ENCODE results near the gene NBPF14.
"Not testable (repeated sequence)": the region's sequence is repeated elsewhere in the genome, so short reads cannot be mapped to it uniquely, and the experiment has no call there.

The NBPF14 gene

GRCh38 chr1:148595911-148596310 lies at the start of gene NBPF14:
NBPF14 (minus strand) TSS chr1:148596011; CDS start chr1:148595717, 294 bp downstream.
- DNase-seq = not testable (repeated sequence)

- not testable (repeated sequence) for DNase-seq
These were observed 29.6 kb upstream of the NBPF14 start for GRCh38 chr1:148625451-148625850.

- DNase-seq = not testable (repeated sequence)
These were observed 22.4 kb upstream of the NBPF14 start for GRCh38 chr1:148618216-148618615.

GRCh38 chr1:148605266-148605665 lies 9.5 kb upstream of the NBPF14 start:
- not testable (repeated sequence) for DNase-seq

- not testable (repeated sequence) for DNase-seq
These were observed 451 bp downstream of the NBPF14 start for GRCh38 chr1:148595360-148595759.

GRCh38 chr1:148591098-148591497 lies 4.7 kb downstream of the NBPF14 start:
- DNase-seq = not testable (repeated sequence)

GRCh38 chr1:148532158-148532557 lies 63.7 kb downstream of the NBPF14 start:
- DNase-seq = not testable (repeated sequence)

- not testable (repeated sequence) for DNase-seq
These were observed 66.7 kb downstream of the NBPF14 start for GRCh38 chr1:148529101-148529567.

- not testable (repeated sequence) for DNase-seq
These were observed 67.2 kb downstream of the NBPF14 start for GRCh38 chr1:148528591-148528990.

GRCh38 chr1:148526587-148526986 lies 69.2 kb downstream of the NBPF14 start:
- DNase-seq = not testable (repeated sequence)

GRCh38 chr1:148523205-148524144 lies 72.3 kb downstream of the NBPF14 start:
- not testable (repeated sequence) for DNase-seq

GRCh38 chr1:148522561-148523204 lies 73.1 kb downstream of the NBPF14 start:
- DNase-seq = not testable (repeated sequence)

- not testable (repeated sequence) for DNase-seq
These were observed 73.7 kb downstream of the NBPF14 start for GRCh38 chr1:148522072-148522471.

GRCh38 chr1:148514310-148514709 lies 81.5 kb downstream of the NBPF14 start:
- not testable (repeated sequence) for DNase-seq

GRCh38 chr1:148512571-148513184 lies 83.1 kb downstream of the NBPF14 start:
- not testable (repeated sequence) for DNase-seq

- not testable (repeated sequence) for DNase-seq
These were observed 101.9 kb downstream of the NBPF14 start for GRCh38 chr1:148493933-148494332.

- DNase-seq = not testable (repeated sequence)
These were observed 112.8 kb downstream of the NBPF14 start, which contains the start of gene PPIAL4G for GRCh38 chr1:148483029-148483428. PPIAL4G (minus strand) TSS chr1:148483302; CDS start chr1:148483252, 50 bp downstream.

All from AML-193 (cell line).